GM23338 (cell line): Measurements from ENCODE around the gene NPHP4. TPM values are rescaled to one million over a fixed set of nuclear protein-coding genes. Genes with fewer than 3 reads are reported as not detected.
A peak's percentile ranks its signal among the peaks of the same experiment; 100 is the strongest.

ENCODE experiments used
- ATAC-seq: fragments of 200-7000 bp; cut with Tn5 transposase; 3 replicates; pipeline ENCODE4 v1.9.1; 2020
- DNase-seq: peaks from one replicate; pipeline ENCODE4 v3.0.0-alpha.2; 2015; ENCODE audit warnings: low spot score
- H2AFZ ChIP-seq: fragments of 200-600 bp; sonication (generic); 2 replicates; pipeline ENCODE4 v1.8.0; 2016; ENCODE audit warnings: antibody characterized with exemption, mild to moderate bottlenecking, moderate library complexity
- H3F3A ChIP-seq: fragments of 200-600 bp; sonication (generic); replicated peaks from 2 replicates; pipeline ENCODE4 v1.8.0; 2017; ENCODE audit warnings: antibody characterized with exemption, mixed run types, low read depth
- H3K27ac ChIP-seq: fragments of 200-600 bp; sonication (generic); 2 replicates; pipeline ENCODE4 v1.6.1; 2016; ENCODE audit warnings: low read depth
- H3K27me3 ChIP-seq: fragments of 200-600 bp; sonication (generic); 2 replicates; pipeline ENCODE4 v1.8.0; 2016; ENCODE audit warnings: mild to moderate bottlenecking, mixed run types, moderate library complexity; ENCODE audit not compliant: insufficient read depth
- H3K36me3 ChIP-seq: fragments of 200-600 bp; sonication (generic); 2 replicates; pipeline ENCODE4 v1.8.0; 2016; ENCODE audit warnings: mild to moderate bottlenecking; ENCODE audit not compliant: insufficient read depth
- H3K4me1 ChIP-seq: fragments of 200-600 bp; sonication (generic); 2 replicates; pipeline ENCODE4 v1.8.0; 2016; ENCODE audit warnings: mild to moderate bottlenecking, moderate library complexity; ENCODE audit not compliant: insufficient read depth
- H3K4me2 ChIP-seq: fragments of 200-600 bp; sonication (generic); 2 replicates; pipeline ENCODE4 v1.7.1; 2017; ENCODE audit warnings: mixed run types
- H3K4me3 ChIP-seq: fragments of 200-600 bp; sonication (generic); 2 replicates; pipeline ENCODE4 v1.6.1; 2016; ENCODE audit warnings: mixed run types
- H3K79me2 ChIP-seq: fragments of 200-600 bp; sonication (generic); replicated peaks from 2 replicates; pipeline ENCODE4 v1.8.0; 2017; ENCODE audit warnings: mild to moderate bottlenecking; ENCODE audit not compliant: insufficient read depth
- H3K9me2 ChIP-seq: fragments of 200-600 bp; sonication (generic); 2 replicates; pipeline ENCODE4 v1.8.0; 2017; ENCODE audit not compliant: insufficient read depth
- H4K20me1 ChIP-seq: fragments of 200-600 bp; sonication (generic); replicated peaks from 2 replicates; pipeline ENCODE4 v1.8.0; 2017; ENCODE audit warnings: mild to moderate bottlenecking; ENCODE audit not compliant: insufficient read depth
- H3K27ac Mint-ChIP-seq: 2 replicates; pipeline ENCODE4 v1.8.0; 2020; ENCODE audit warnings: inconsistent platforms, mild to moderate bottlenecking, moderate library complexity, mixed read lengths
- H3K27me3 Mint-ChIP-seq: 3 replicates; pipeline ENCODE4 v1.8.0; 2022; ENCODE audit warnings: low read depth, mild to moderate bottlenecking, moderate library complexity, mixed read lengths, inconsistent platforms; ENCODE audit not compliant: insufficient read depth, poor library complexity
- H3K36me3 Mint-ChIP-seq: 3 replicates; pipeline ENCODE4 v1.8.0; 2021; ENCODE audit warnings: low read depth, mild to moderate bottlenecking, inconsistent platforms, moderate library complexity, mixed read lengths
- H3K4me1 Mint-ChIP-seq: 3 replicates; pipeline ENCODE4 v1.8.0; 2020; ENCODE audit warnings: mild to moderate bottlenecking, inconsistent platforms, mixed read lengths
- H3K4me3 Mint-ChIP-seq: 3 replicates; pipeline ENCODE4 v1.8.0; 2021; ENCODE audit warnings: moderate library complexity, mild to moderate bottlenecking, inconsistent platforms, mixed read lengths
- H3K9me3 Mint-ChIP-seq: 3 replicates; pipeline ENCODE4 v1.8.0; 2020; ENCODE audit warnings: moderate library complexity, mild to moderate bottlenecking, inconsistent platforms, mixed read lengths
- CREB1 ChIP-seq: fragments of 250-450 bp; sonication (Bioruptor Pico); IDR thresholded peaks from 2 replicates; pipeline ENCODE4 v1.5.0; 2020; ENCODE audit warnings: low read depth, mild to moderate bottlenecking, moderate library complexity
- EZH2phosphoT487 ChIP-seq: fragments of 200-600 bp; sonication (generic); IDR thresholded peaks from one replicate; pipeline ENCODE4 v1.8.1; 2018; ENCODE audit warnings: antibody characterized with exemption; ENCODE audit not compliant: unreplicated experiment
- NANOG ChIP-seq: IDR thresholded peaks from 2 replicates; pipeline ENCODE4 v1.6.1; 2016; ENCODE audit warnings: antibody characterized with exemption, borderline replicate concordance
- POLR2AphosphoS5 ChIP-seq: IDR thresholded peaks from 2 replicates; pipeline ENCODE4 v1.6.1; 2016; ENCODE audit warnings: antibody characterized with exemption, low read depth
- polyA plus RNA-seq: library from polyadenylated mRNA; unstranded; fragments of >200 nt; fragmentation: Nextera tagmentation; extraction: Ambion mirVana; gene quantifications from 2 replicates; pipeline ENCODE4 v1.2.1, GENCODE V29; 2016
- total RNA-seq: library from RNA; depleted of rRNA; stranded (reverse); fragments of >200 nt; shearing (Covaris generic); gene quantifications from 2 replicates; pipeline ENCODE4 v1.2.3, GENCODE V29; 2014
- TF ChIP-seq, protein P1 (sequence below): fragments of 250-450 bp; sonication (Bioruptor Pico); IDR thresholded peaks from 2 replicates; pipeline ENCODE4 v1.5.0; 2020; ENCODE audit warnings: mild to moderate bottlenecking, moderate library complexity
- TF ChIP-seq, protein P2 (sequence below), 2 experiments: fragments of 200-600 bp in 1 of 2; sonication (generic) in 1 of 2; conservative IDR thresholded peaks; 2 replicates each; pipeline versions ENCODE4 v1.5.1 to v1.6.1; 2016 to 2017; ENCODE audit warnings: antibody characterized with exemption in 2 of 2, low read depth in 2 of 2, mild to moderate bottlenecking in 2 of 2, moderate library complexity in 1 of 2

NPHP4 gene
- total and polyA plus RNA-seq, 2 experiments from 2014 or later = 2.5 to 12.4 TPM

DNA sequence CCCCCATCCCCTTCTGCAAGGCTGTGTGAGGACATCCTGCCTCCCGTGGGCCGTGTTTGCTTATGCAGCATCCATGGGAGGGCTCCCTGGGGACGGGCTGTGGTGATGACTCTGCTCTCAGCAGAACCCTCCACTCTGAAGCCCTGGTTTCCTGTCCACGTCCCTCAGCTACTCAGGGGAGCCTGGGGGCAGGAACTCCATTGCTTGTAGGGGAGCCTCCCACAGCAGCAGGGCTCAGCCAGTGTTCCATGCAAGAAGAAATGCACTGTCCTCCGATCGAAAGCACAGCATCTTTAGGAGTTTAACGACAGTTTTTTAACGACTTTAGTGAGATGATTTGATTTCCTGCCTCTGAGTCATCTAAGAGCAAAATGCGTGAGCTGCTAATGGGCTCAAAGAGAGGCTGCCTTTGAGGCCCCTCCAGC is 45.1 kb upstream of the NPHP4 start:
- no peaks in the 10 kb centered on the region for H3K36me3 ChIP-seq
- H3K4me2 ChIP-seq = no peak overlapping the region
- no peaks in the 10 kb centered on the region for H3K36me3 Mint-ChIP-seq
- DNase-seq (no peak), ATAC-seq (no peak)
- H3F3A ChIP-seq = no peaks in the 10 kb centered on the region
- H3K9me3 Mint-ChIP-seq = no peaks in the 10 kb centered on the region
- no peak overlapping the region for H3K4me3 Mint-ChIP-seq
- H3K27ac ChIP-seq = no peak overlapping the region
- peaks cover 5% of the 10 kb centered on the region; the same call in 1 of the 2 replicates for H3K4me1 ChIP-seq
- no peak for TF ChIP-seq EZH2phosphoT487
- no peak for TF ChIP-seq CREB1 (CRISPR knock-in tag)
- no peak for TF ChIP-seq NANOG
- no peak for TF ChIP-seq POLR2AphosphoS5
- TF ChIP-seq, protein P1, sequence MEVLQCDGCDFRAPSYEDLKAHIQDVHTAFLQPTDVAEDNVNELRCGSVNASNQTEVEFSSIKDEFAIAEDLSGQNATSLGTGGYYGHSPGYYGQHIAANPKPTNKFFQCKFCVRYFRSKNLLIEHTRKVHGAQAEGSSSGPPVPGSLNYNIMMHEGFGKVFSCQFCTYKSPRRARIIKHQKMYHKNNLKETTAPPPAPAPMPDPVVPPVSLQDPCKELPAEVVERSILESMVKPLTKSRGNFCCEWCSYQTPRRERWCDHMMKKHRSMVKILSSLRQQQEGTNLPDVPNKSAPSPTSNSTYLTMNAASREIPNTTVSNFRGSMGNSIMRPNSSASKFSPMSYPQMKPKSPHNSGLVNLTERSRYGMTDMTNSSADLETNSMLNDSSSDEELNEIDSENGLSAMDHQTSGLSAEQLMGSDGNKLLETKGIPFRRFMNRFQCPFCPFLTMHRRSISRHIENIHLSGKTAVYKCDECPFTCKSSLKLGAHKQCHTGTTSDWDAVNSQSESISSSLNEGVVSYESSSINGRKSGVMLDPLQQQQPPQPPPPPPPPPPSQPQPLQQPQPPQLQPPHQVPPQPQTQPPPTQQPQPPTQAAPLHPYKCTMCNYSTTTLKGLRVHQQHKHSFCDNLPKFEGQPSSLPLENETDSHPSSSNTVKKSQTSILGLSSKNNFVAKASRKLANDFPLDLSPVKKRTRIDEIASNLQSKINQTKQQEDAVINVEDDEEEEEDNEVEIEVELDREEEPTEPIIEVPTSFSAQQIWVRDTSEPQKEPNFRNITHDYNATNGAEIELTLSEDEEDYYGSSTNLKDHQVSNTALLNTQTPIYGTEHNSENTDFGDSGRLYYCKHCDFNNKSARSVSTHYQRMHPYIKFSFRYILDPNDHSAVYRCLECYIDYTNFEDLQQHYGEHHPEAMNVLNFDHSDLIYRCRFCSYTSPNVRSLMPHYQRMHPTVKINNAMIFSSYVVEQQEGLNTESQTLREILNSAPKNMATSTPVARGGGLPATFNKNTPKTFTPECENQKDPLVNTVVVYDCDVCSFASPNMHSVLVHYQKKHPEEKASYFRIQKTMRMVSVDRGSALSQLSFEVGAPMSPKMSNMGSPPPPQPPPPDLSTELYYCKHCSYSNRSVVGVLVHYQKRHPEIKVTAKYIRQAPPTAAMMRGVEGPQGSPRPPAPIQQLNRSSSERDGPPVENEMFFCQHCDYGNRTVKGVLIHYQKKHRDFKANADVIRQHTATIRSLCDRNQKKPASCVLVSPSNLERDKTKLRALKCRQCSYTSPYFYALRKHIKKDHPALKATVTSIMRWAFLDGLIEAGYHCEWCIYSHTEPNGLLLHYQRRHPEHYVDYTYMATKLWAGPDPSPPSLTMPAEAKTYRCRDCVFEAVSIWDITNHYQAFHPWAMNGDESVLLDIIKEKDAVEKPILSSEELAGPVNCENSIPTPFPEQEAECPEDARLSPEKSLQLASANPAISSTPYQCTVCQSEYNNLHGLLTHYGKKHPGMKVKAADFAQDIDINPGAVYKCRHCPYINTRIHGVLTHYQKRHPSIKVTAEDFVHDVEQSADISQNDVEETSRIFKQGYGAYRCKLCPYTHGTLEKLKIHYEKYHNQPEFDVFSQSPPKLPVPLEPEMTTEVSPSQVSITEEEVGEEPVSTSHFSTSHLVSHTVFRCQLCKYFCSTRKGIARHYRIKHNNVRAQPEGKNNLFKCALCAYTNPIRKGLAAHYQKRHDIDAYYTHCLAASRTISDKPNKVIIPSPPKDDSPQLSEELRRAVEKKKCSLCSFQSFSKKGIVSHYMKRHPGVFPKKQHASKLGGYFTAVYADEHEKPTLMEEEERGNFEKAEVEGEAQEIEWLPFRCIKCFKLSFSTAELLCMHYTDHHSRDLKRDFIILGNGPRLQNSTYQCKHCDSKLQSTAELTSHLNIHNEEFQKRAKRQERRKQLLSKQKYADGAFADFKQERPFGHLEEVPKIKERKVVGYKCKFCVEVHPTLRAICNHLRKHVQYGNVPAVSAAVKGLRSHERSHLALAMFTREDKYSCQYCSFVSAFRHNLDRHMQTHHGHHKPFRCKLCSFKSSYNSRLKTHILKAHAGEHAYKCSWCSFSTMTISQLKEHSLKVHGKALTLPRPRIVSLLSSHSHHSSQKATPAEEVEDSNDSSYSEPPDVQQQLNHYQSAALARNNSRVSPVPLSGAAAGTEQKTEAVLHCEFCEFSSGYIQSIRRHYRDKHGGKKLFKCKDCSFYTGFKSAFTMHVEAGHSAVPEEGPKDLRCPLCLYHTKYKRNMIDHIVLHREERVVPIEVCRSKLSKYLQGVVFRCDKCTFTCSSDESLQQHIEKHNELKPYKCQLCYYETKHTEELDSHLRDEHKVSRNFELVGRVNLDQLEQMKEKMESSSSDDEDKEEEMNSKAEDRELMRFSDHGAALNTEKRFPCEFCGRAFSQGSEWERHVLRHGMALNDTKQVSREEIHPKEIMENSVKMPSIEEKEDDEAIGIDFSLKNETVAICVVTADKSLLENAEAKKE (CRISPR knock-in tag) = no peak
- no peak overlapping the region for H3K4me3 ChIP-seq
- H3K27me3 ChIP-seq = no peaks in the 10 kb centered on the region
- H3K27me3 Mint-ChIP-seq = peaks cover 10% of the 10 kb centered on the region
- no peaks in the 10 kb centered on the region for H3K79me2 ChIP-seq
- no peaks in the 10 kb centered on the region; the same call in 1 of the 2 replicates for H4K20me1 ChIP-seq
- H3K4me1 Mint-ChIP-seq = peaks cover 22% of the 10 kb centered on the region
- no peaks in the 10 kb centered on the region for H3K9me2 ChIP-seq
- H3K27ac Mint-ChIP-seq = no peak overlapping the region
- no peak overlapping the region for H2AFZ ChIP-seq

DNA sequence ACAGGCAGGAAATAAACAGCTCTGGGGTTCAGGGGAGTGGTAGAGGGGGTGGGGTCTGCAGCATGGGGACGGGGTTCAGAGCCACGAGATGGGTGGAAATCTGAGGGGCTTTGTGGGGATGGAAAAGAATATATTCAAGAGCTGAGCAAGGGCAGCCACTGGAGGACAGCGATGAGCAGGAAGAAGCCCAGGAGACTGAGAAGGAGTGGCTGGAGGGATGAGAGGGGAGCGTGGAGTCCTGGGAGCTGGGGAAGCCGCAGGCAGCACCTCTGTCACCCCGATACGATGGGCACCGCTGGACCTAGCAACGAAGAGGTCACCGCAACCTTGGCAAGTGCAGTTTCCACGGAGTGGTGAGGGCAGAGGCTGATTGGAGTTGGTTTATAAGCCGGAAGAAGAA is 43.5 kb upstream of the NPHP4 start:
- H3K4me1 ChIP-seq = peaks cover 5% of the 10 kb centered on the region; the same call in 1 of the 2 replicates
- H4K20me1 ChIP-seq = no peaks in the 10 kb centered on the region
- H3K79me2 ChIP-seq = no peaks in the 10 kb centered on the region
- H3K4me2 ChIP-seq = no peak overlapping the region
- no peak overlapping the region for H3K4me3 Mint-ChIP-seq
- no peaks in the 10 kb centered on the region for H3K9me2 ChIP-seq
- H3F3A ChIP-seq = no peaks in the 10 kb centered on the region
- ATAC-seq = peak; percentile 9
- H3K27ac ChIP-seq = no peak overlapping the region
- DNase-seq = peak; percentile 31
- H3K36me3 Mint-ChIP-seq = no peaks in the 10 kb centered on the region
- no peaks in the 10 kb centered on the region for H3K27me3 ChIP-seq
- H3K4me3 ChIP-seq = no peak overlapping the region
- no peak for TF ChIP-seq EZH2phosphoT487
- TF ChIP-seq, protein P2, sequence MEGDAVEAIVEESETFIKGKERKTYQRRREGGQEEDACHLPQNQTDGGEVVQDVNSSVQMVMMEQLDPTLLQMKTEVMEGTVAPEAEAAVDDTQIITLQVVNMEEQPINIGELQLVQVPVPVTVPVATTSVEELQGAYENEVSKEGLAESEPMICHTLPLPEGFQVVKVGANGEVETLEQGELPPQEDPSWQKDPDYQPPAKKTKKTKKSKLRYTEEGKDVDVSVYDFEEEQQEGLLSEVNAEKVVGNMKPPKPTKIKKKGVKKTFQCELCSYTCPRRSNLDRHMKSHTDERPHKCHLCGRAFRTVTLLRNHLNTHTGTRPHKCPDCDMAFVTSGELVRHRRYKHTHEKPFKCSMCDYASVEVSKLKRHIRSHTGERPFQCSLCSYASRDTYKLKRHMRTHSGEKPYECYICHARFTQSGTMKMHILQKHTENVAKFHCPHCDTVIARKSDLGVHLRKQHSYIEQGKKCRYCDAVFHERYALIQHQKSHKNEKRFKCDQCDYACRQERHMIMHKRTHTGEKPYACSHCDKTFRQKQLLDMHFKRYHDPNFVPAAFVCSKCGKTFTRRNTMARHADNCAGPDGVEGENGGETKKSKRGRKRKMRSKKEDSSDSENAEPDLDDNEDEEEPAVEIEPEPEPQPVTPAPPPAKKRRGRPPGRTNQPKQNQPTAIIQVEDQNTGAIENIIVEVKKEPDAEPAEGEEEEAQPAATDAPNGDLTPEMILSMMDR (conservative IDR thresholded peaks at IDR 0.05; ENCODE audit: low read depth in 2 of 2) = peak in 1 of 2 experiments; percentile 34; a peak in 2 of 4 replicates
- H3K9me3 Mint-ChIP-seq = no peaks in the 10 kb centered on the region
- peaks cover 10% of the 10 kb centered on the region for H3K27me3 Mint-ChIP-seq
- H3K36me3 ChIP-seq = no peaks in the 10 kb centered on the region
- H3K4me1 Mint-ChIP-seq = peaks cover 22% of the 10 kb centered on the region
- no peak overlapping the region for H3K27ac Mint-ChIP-seq
- H2AFZ ChIP-seq = no peak overlapping the region
